Hepatocyte (in vitro differentiated cells): ENCODE results near the gene TREML2. TPM values are rescaled to one million over a fixed set of nuclear protein-coding genes. Genes with fewer than 3 reads are reported as not detected.

Experiments used
- DNase-seq: peaks from one replicate; pipeline ENCODE4 v3.0.0-alpha.2; 2016; ENCODE audit warnings: low spot score
- H2AFZ ChIP-seq: fragments of 200-600 bp; sonication (generic); 2 replicates; pipeline ENCODE4 v1.6.0; 2016; ENCODE audit warnings: antibody characterized with exemption, mild to moderate bottlenecking
- H3K27ac ChIP-seq: fragments of 200-600 bp; sonication (generic); 2 replicates; pipeline ENCODE4 v1.5.1; 2016; ENCODE audit warnings: mild to moderate bottlenecking
- H3K27me3 ChIP-seq: fragments of 200-600 bp; sonication (generic); 2 replicates; pipeline ENCODE4 v1.6.1; 2016
- H3K36me3 ChIP-seq: fragments of 200-600 bp; sonication (generic); replicated peaks from 2 replicates; pipeline ENCODE4 v1.5.1; 2016; ENCODE audit warnings: low read depth; ENCODE audit not compliant: insufficient read depth
- H3K4me1 ChIP-seq: fragments of 200-600 bp; sonication (generic); 2 replicates; pipeline ENCODE4 v1.5.1; 2016; ENCODE audit warnings: mild to moderate bottlenecking, moderate library complexity; ENCODE audit not compliant: insufficient read depth
- H3K4me2 ChIP-seq: fragments of 200-600 bp; sonication (generic); 2 replicates; pipeline ENCODE4 v1.6.0; 2016
- H3K4me3 ChIP-seq: fragments of 200-600 bp; sonication (generic); 2 replicates; pipeline ENCODE4 v1.5.1; 2016; ENCODE audit warnings: mild to moderate bottlenecking
- H3K79me2 ChIP-seq: fragments of 200-600 bp; sonication (generic); 2 replicates; pipeline ENCODE4 v1.6.0; 2017; ENCODE audit warnings: mild to moderate bottlenecking
- H3K9me2 ChIP-seq: fragments of 200-600 bp; sonication (generic); replicated peaks from 2 replicates; pipeline ENCODE4 v1.6.0; 2017; ENCODE audit warnings: mild to moderate bottlenecking; ENCODE audit not compliant: insufficient read depth
- H3K9me3 ChIP-seq: fragments of 200-600 bp; sonication (generic); 2 replicates; pipeline ENCODE4 v1.5.1; 2016; ENCODE audit warnings: low read depth, mild to moderate bottlenecking
- H4K20me1 ChIP-seq: fragments of 200-600 bp; sonication (generic); 2 replicates; pipeline ENCODE4 v1.6.0; 2016; ENCODE audit warnings: mild to moderate bottlenecking; ENCODE audit not compliant: insufficient read depth, poor library complexity, severe bottlenecking
- CTCF ChIP-seq: fragments of 200-600 bp; sonication (generic); IDR thresholded peaks from 2 replicates; pipeline ENCODE4 v1.5.1; 2016; ENCODE audit warnings: antibody characterized with exemption, mild to moderate bottlenecking; ENCODE audit not compliant: poor library complexity
- EZH2 ChIP-seq: fragments of 200-600 bp; sonication (generic); IDR thresholded peaks from 2 replicates; pipeline ENCODE4 v1.6.1; 2016; ENCODE audit warnings: antibody characterized with exemption, mild to moderate bottlenecking, borderline replicate concordance
- EZH2phosphoT487 ChIP-seq: fragments of 200-600 bp; sonication (generic); IDR thresholded peaks from one replicate; pipeline ENCODE4 v1.6.1; 2018; ENCODE audit warnings: antibody characterized with exemption, mild to moderate bottlenecking, low read depth, moderate library complexity; ENCODE audit not compliant: unreplicated experiment, severe bottlenecking
- WGBS: methylation state at CpG from one replicate; pipeline ENCODE4 v1.1.6; 2016; ENCODE audit warnings: low lambda C conversion rate; ENCODE audit errors: missing lambda C conversion rate; 5-methylcytosine and 5-hydroxymethylcytosine counted together
- polyA plus RNA-seq: library from polyadenylated mRNA; unstranded; fragments of >200 nt; fragmentation: Nextera tagmentation; extraction: Ambion mirVana; gene quantifications from 2 replicates; pipeline ENCODE4 v1.2.1, GENCODE V29; 2016
- total RNA-seq: library from RNA; depleted of rRNA; stranded (reverse); fragments of >200 nt; gene quantifications from 2 replicates; pipeline ENCODE4 v1.2.3, GENCODE V29; 2014

TREML2 gene
- total and polyA plus RNA-seq, 2 experiments from 2014 or later: 0.40 TPM; not detected in 1

GRCh38 chr6:41232667-41233066, 31.7 kb upstream of the TREML2 start:
- H3K4me1 ChIP-seq: no peaks in the 10 kb centered on the region
- H3K9me3 ChIP-seq: no peaks in the 10 kb centered on the region

GRCh38 chr6:41231246-41231645, 30.3 kb upstream of the TREML2 start:
- DNase-seq: no peak
- H2AFZ ChIP-seq: no peak overlapping the region
- H4K20me1 ChIP-seq: no peaks in the 10 kb centered on the region
- H3K79me2 ChIP-seq: no peaks in the 10 kb centered on the region
- TF ChIP-seq CTCF: no peak
- TF ChIP-seq EZH2: no peak
- no peak for TF ChIP-seq EZH2phosphoT487
- no peak overlapping the region for H3K4me2 ChIP-seq
- H3K4me3 ChIP-seq: no peak overlapping the region
- no peaks in the 10 kb centered on the region for H3K9me2 ChIP-seq
- 89% methylated on average over 5 of the region's 5 CpGs for WGBS
- peaks cover 4% of the 10 kb centered on the region for H3K27me3 ChIP-seq
- no peaks in the 10 kb centered on the region for H3K9me3 ChIP-seq
- no peak overlapping the region for H3K27ac ChIP-seq
- no peaks in the 10 kb centered on the region for H3K36me3 ChIP-seq
- H3K4me1 ChIP-seq: no peaks in the 10 kb centered on the region

More at GRCh38 chr6:41232667-41233066, 31.7 kb upstream of the TREML2 start:
- Histone ChIP-seq H4K20me1 (no peaks in the 10 kb centered on the region), H3K4me2 (no peak overlapping the region), H3K36me3 (no peaks in the 10 kb centered on the region), H3K27ac (no peak overlapping the region), H3K79me2 (no peaks in the 10 kb centered on the region), H2AFZ (no peak overlapping the region), H3K27me3 (no peaks in the 10 kb centered on the region), H3K4me3 (no peak overlapping the region), H3K9me2 (no peaks in the 10 kb centered on the region)
- no peak for DNase-seq
- TF ChIP-seq EZH2phosphoT487 (no peak), CTCF (no peak), EZH2 (no peak)
- 76% methylated on average over 6 of the region's 6 CpGs for WGBS

- DNase-seq: no peak
- Histone ChIP-seq H3K79me2 (no peaks in the 10 kb centered on the region), H3K9me2 (no peaks in the 10 kb centered on the region), H3K27ac (no peak overlapping the region), H4K20me1 (no peaks in the 10 kb centered on the region), H3K9me3 (no peaks in the 10 kb centered on the region), H2AFZ (no peak overlapping the region), H3K4me1 (no peaks in the 10 kb centered on the region), H3K4me2 (no peak overlapping the region), H3K36me3 (no peaks in the 10 kb centered on the region), H3K27me3 (peaks cover 14% of the 10 kb centered on the region), H3K4me3 (no peak overlapping the region)
- TF ChIP-seq EZH2 (no peak), EZH2phosphoT487 (no peak), CTCF (no peak)
- WGBS: 96% methylated on average over 4 of the region's 4 CpGs
Measured at GRCh38 chr6:41229721-41230120, 28.8 kb upstream of the TREML2 start.

GRCh38 chr6:41228616-41229015, 27.7 kb upstream of the TREML2 start:
- Histone ChIP-seq H3K27me3 (peaks cover 23% of the 10 kb centered on the region), H3K9me3 (no peaks in the 10 kb centered on the region), H2AFZ (no peak overlapping the region), H3K9me2 (no peaks in the 10 kb centered on the region), H3K4me3 (no peak overlapping the region), H3K36me3 (no peaks in the 10 kb centered on the region), H3K79me2 (no peaks in the 10 kb centered on the region), H3K27ac (no peak overlapping the region), H3K4me2 (no peak overlapping the region), H3K4me1 (no peaks in the 10 kb centered on the region), H4K20me1 (no peaks in the 10 kb centered on the region)
- TF ChIP-seq EZH2: no peak
- no peak for TF ChIP-seq EZH2phosphoT487
- no peak for TF ChIP-seq CTCF
- DNase-seq: no peak
- WGBS: 64% methylated on average over 5 of the region's 5 CpGs
